Sigmoid colon (tissue), 7 donors: ENCODE measurements around the gene ILK. TPM values are rescaled to one million over a fixed set of nuclear protein-coding genes. Genes with fewer than 3 reads are reported as not detected.

Experiments
- DNase-seq: peaks from one replicate; pipeline ENCODE4 v3.0.0-alpha.2; 2019
- H3K27ac ChIP-seq, 4 donors: fragments of 200-600 bp; sonication (generic); one replicate each; pipeline ENCODE4 v1.5.1; 2016 to 2019; ENCODE audit warnings: mild to moderate bottlenecking in 1 of 4
- H3K27me3 ChIP-seq, 3 donors: fragments of 200-600 bp; sonication (generic); one replicate each; pipeline ENCODE4 v1.5.1; 2019; ENCODE audit warnings: mild to moderate bottlenecking in 1 of 3
- H3K36me3 ChIP-seq, 4 donors: fragments of 200-600 bp; sonication (generic); one replicate each; pipeline ENCODE4 v1.5.1; 2016 to 2019
- H3K4me1 ChIP-seq, 4 donors: fragments of 200-600 bp; sonication (generic); one replicate each; pipeline ENCODE4 v1.5.1; 2017 to 2019
- H3K4me3 ChIP-seq, 4 donors: fragments of 200-600 bp; sonication (generic); one replicate each; pipeline ENCODE4 v1.5.1; 2017 to 2019; ENCODE audit warnings: mild to moderate bottlenecking in 2 of 4, moderate library complexity in 1 of 4
- H3K9me3 ChIP-seq, 4 donors: fragments of 200-600 bp in 3 of 4; sonication (generic) in 3 of 4; one replicate each; pipeline versions ENCODE4 v1.5.1 to v1.6.1; 2013 to 2019
- CTCF ChIP-seq, 4 experiments: fragments of 450-650 bp in 3 of 4; fragments of 200-600 bp in 1 of 4; IDR thresholded peaks; one replicate each; pipeline ENCODE4 v1.5.1; 2016 to 2019; ENCODE audit warnings: antibody characterized with exemption in 4 of 4, mild to moderate bottlenecking in 3 of 4, moderate library complexity in 2 of 4
- EP300 ChIP-seq, 4 donors: sonication (generic); formaldehyde crosslinking; IDR thresholded peaks; one replicate each; pipeline ENCODE4 v1.6.1; 2017; ENCODE audit warnings: antibody characterized with exemption in 4 of 4
- POLR2A ChIP-seq, 2 donors: fragments of 450-650 bp; IDR thresholded peaks; one replicate each; pipeline ENCODE4 v1.6.1; 2016; ENCODE audit warnings: antibody characterized with exemption in 2 of 2, mild to moderate bottlenecking in 2 of 2, moderate library complexity in 2 of 2
- POLR2AphosphoS5 ChIP-seq, 4 donors: sonication (generic); formaldehyde crosslinking; IDR thresholded peaks; one replicate each; pipeline ENCODE4 v1.6.1; 2017; ENCODE audit warnings: antibody characterized with exemption in 4 of 4
- WGBS, 2 donors: extraction: QIAGEN DNeasy Blood & Tissue Kit; methylation state at CpG; one replicate each; pipeline ENCODE4 v1.1.7; 2013; 5-methylcytosine and 5-hydroxymethylcytosine counted together
- intact Hi-C: fragments of 100-400 bp; cut with DNase I; formaldehyde crosslinking; loops from one replicate; pipeline ENCODE4 v1.15.1; 2023
- polyA plus RNA-seq, 3 donors: library from polyadenylated mRNA; stranded (reverse); fragments of 200-250 nt; gene quantifications; one replicate each; pipeline ENCODE4 v1.2.3, GENCODE V29; 2013
- total RNA-seq, 4 donors: library from RNA; depleted of rRNA; stranded (reverse); fragments of >200 nt; gene quantifications; one replicate each; pipeline ENCODE4 v1.1.0, GENCODE V29; 2016
- donor health status: healthy with polysubstance abuse.
- donor health status: Bipolar disorder and iron deficiency.
- donor health status: healthy.

ILK gene
- total and polyA plus RNA-seq, 7 donors = 93.7 to 607 (median 450) TPM

- intact Hi-C loops = no loop called here
- no peak for TF ChIP-seq POLR2AphosphoS5 (IDR thresholded peaks at IDR 0.05)
- no peak for TF ChIP-seq POLR2A (IDR thresholded peaks at IDR 0.05)
- no peak for TF ChIP-seq CTCF (IDR thresholded peaks at IDR 0.05)
- H3K4me1 ChIP-seq = peaks cover 0 to 24% (median 19%) of the 10 kb centered on the region in 4 donors
- no peak overlapping the region for H3K27ac ChIP-seq
- 98 to 100% methylated on average over 1 of the region's 1 CpG for WGBS, 2 donors
- H3K4me3 ChIP-seq = no peak overlapping the region
- H3K9me3 ChIP-seq = peaks cover 0 to 9% (median 2%) of the 10 kb centered on the region in 4 donors
- H3K27me3 ChIP-seq = no peaks in the 10 kb centered on the region
- peaks cover 0 to 12% (median 0%) of the 10 kb centered on the region in 4 donors for H3K36me3 ChIP-seq
- DNase-seq = no peak
Observed at GRCh38 chr11:6583584-6583983, 20.0 kb upstream of the ILK start.

- WGBS, 2 donors = 95 to 96% methylated on average over 4 of the region's 4 CpGs
- intact Hi-C loops = no loop called here
- Histone ChIP-seq H3K4me3 (no peak overlapping the region), H3K36me3 (peaks cover 0 to 16% (median 0%) of the 10 kb centered on the region in 4 donors), H3K4me1 (peaks cover 0 to 24% (median 19%) of the 10 kb centered on the region in 4 donors), H3K9me3 (peaks cover 0 to 9% (median 2%) of the 10 kb centered on the region in 4 donors), H3K27ac (peak overlapping the region in 1 of 4 donors; percentile 80), H3K27me3 (no peaks in the 10 kb centered on the region)
- TF ChIP-seq POLR2A (IDR thresholded peaks at IDR 0.05) (no peak), POLR2AphosphoS5 (IDR thresholded peaks at IDR 0.05) (no peak), CTCF (IDR thresholded peaks at IDR 0.05) (no peak), EP300 (IDR thresholded peaks at IDR 0.05) (no peak)
- DNase-seq = no peak
Observed at GRCh38 chr11:6584528-6584927, 19.0 kb upstream of the ILK start.

GRCh38 chr11:6586434-6587359 lies 16.9 kb upstream of the ILK start:
- Histone ChIP-seq H3K4me3 (peak overlapping the region in 2 of 4 donors; percentile 21 to 24), H3K27me3 (no peaks in the 10 kb centered on the region), H3K27ac (peak overlapping the region in 3 of 4 donors; percentile 75 to 80 (median 78)), H3K9me3 (peaks cover 0 to 9% (median 2%) of the 10 kb centered on the region in 4 donors), H3K36me3 (peaks cover 0 to 12% (median 0%) of the 10 kb centered on the region in 4 donors), H3K4me1 (peaks cover 0 to 24% (median 19%) of the 10 kb centered on the region in 4 donors)
- peak in 3 of 4 donors; percentile 27 to 70 (median 65) for TF ChIP-seq POLR2AphosphoS5 (IDR thresholded peaks at IDR 0.05)
- TF ChIP-seq POLR2A (IDR thresholded peaks at IDR 0.05) = no peak
- intact Hi-C loops = no loop called here
- 92 to 96% methylated on average over 25 of the region's 25 CpGs for WGBS, 2 donors
- peak; percentile 75 for DNase-seq

GRCh38 chr11:6587360-6587953 lies 16.1 kb upstream of the ILK start:
- Histone ChIP-seq H3K4me3 (no peak overlapping the region), H3K4me1 (peaks cover 0 to 24% (median 19%) of the 10 kb centered on the region in 4 donors), H3K27me3 (no peaks in the 10 kb centered on the region), H3K36me3 (peaks cover 0 to 16% (median 0%) of the 10 kb centered on the region in 4 donors), H3K9me3 (peaks cover 0 to 9% (median 2%) of the 10 kb centered on the region in 4 donors), H3K27ac (peak overlapping the region in 3 of 4 donors; percentile 75 to 80 (median 78))
- peak; percentile 87 for DNase-seq
- TF ChIP-seq POLR2A (IDR thresholded peaks at IDR 0.05) = no peak
- TF ChIP-seq EP300 (IDR thresholded peaks at IDR 0.05) = peak in 1 of 4 donors; percentile 2
- peak; percentile 34 to 87 (median 72) for TF ChIP-seq POLR2AphosphoS5 (IDR thresholded peaks at IDR 0.05)
- TF ChIP-seq CTCF (IDR thresholded peaks at IDR 0.05) = no peak
- WGBS, 2 donors = 95 to 97% methylated on average over 11 of the region's 11 CpGs
- intact Hi-C loops = no loop called here

- Histone ChIP-seq H3K4me1 (peaks cover 0 to 27% (median 20%) of the 10 kb centered on the region in 4 donors), H3K27ac (peak overlapping the region in 3 of 4 donors; percentile 75 to 80 (median 78)), H3K9me3 (peaks cover 0 to 9% (median 2%) of the 10 kb centered on the region in 4 donors), H3K4me3 (no peak overlapping the region), H3K27me3 (no peaks in the 10 kb centered on the region), H3K36me3 (peaks cover 0 to 16% (median 0%) of the 10 kb centered on the region in 4 donors)
- intact Hi-C loops = no loop called here
- TF ChIP-seq EP300 (IDR thresholded peaks at IDR 0.05) (no peak), POLR2AphosphoS5 (IDR thresholded peaks at IDR 0.05) (no peak), CTCF (IDR thresholded peaks at IDR 0.05) (no peak), POLR2A (IDR thresholded peaks at IDR 0.05) (no peak)
- 92 to 95% methylated on average over 1 of the region's 1 CpG for WGBS, 2 donors
- no peak for DNase-seq
Observed at GRCh38 chr11:6588018-6588417, 15.6 kb upstream of the ILK start.
